ENCODE results near the gene PARP3.

The PARP3 gene

DNA sequence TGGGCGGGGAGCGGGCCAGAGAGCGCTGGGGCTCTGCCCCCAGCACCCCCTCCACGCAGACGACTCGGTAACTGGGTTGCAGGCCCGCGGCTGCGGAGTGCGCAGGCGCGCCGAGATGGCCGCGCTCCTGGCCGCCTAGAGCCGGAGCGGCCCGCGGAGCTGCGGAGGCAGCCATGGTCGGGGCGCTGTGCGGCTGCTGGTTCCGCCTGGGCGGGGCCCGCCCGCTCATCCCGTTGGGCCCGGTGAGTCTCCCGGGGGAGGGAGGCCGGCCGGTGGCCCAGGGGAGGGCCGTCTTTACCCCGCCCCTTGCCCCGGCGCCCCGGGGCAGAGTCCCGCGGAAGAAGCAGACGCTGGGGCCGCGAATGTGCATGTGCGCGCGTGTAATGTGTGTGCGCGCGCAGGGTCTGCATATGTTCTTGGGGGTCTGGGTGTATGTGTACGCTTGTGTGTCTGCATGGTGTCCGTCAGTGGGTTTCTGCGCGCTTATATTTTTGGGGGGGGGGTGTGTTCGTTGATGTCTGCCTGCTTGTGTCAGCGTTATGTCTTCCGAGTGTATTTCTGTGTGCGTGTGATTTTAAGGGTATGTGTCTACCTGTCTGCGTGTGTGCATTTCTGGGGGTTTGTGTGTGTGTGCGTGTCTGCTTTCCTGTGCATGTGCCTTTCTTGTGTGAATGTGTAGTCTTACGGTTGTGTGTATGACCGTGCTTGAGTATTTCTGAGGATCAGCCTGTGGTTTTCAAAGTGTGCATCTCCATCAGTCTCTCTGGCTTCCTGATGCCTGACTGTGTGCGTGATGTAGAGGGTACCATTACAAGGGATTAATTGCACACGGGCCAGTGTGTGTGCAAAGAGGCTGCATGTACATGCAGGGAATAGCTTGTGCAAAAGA lies 33.0 kb downstream of the PARP3 start, which contains the start of gene ABHD14A:
Gene ABHD14A, plus strand, starts transcription at position 102 of the 889 bp plus-strand sequence. Its CDS starts 72 bp downstream, at position 174.
- peaks cover 5% of the 10 kb centered on the region for H3K36me3 ChIP-seq (ENCODE audit: control insufficient read depth, insufficient read depth, low read length)

DNA sequence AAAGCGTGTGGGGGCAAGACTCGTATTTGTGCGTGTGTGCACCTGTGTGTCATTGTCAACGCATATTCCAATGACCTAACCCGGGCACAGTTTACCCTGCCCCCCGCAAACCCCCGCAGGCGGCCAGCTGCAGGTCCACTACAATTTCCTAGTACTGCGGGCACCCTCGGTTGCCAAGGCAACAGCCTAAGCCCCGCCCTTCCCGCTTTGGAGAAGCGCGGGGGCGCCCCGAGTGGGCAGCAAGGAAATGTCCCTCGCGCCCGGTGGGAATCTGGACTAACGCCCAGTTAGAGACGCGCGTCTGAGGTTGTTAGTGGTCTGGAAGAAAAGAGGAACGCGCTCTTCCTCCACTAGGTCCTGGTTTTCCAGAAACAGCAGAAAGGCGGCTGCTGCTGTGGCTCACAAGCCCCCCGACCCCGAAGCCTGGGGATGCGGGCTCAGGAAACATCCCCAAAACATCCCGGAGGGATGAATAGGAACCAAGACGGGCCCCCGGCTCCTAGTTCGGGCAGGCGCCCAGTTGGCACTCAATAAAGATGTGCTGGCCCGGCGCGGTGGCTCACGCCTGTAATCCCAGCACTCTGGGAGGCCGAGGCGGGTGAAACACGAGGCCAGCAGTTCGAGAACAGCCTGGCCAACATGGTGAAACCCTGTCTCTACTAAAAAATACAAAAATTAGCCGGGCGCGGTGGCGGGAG lies 33.8 kb downstream of the PARP3 start:
- H3K27me3 ChIP-seq (ENCODE audit: control insufficient read depth, insufficient read depth, low read length), result peaks cover 32% of the 10 kb centered on the region
- peaks cover 5% of the 10 kb centered on the region for H3K36me3 ChIP-seq (ENCODE audit: control insufficient read depth, insufficient read depth, low read length)
- no peaks in the 10 kb centered on the region for H3K9me3 ChIP-seq (ENCODE audit: control insufficient read depth, insufficient read depth, low read length)
- H3K9ac ChIP-seq (ENCODE audit: low read depth, low read length), result no peak overlapping the region
- peaks cover 10% of the 10 kb centered on the region for H3K4me1 ChIP-seq (ENCODE audit: control insufficient read depth, insufficient read depth, low read length)
- H3K4me3 ChIP-seq (ENCODE audit: low read depth, low read length), result peak overlapping the region; percentile 36

More for the DNA sequence above, 33.0 kb downstream of the PARP3 start, which contains the start of gene ABHD14A:
- H3K4me1 ChIP-seq (ENCODE audit: control insufficient read depth, insufficient read depth, low read length), result peaks cover 10% of the 10 kb centered on the region
- H3K27me3 ChIP-seq (ENCODE audit: control insufficient read depth, insufficient read depth, low read length), result peaks cover 32% of the 10 kb centered on the region
- H3K9me3 ChIP-seq (ENCODE audit: control insufficient read depth, insufficient read depth, low read length), result no peaks in the 10 kb centered on the region
- H3K4me3 ChIP-seq (ENCODE audit: low read depth, low read length), result peak within 1 kb of the TSS; percentile 36
- H3K9ac ChIP-seq (ENCODE audit: low read depth, low read length), result peak within 1 kb of the TSS; percentile 70

DNA sequence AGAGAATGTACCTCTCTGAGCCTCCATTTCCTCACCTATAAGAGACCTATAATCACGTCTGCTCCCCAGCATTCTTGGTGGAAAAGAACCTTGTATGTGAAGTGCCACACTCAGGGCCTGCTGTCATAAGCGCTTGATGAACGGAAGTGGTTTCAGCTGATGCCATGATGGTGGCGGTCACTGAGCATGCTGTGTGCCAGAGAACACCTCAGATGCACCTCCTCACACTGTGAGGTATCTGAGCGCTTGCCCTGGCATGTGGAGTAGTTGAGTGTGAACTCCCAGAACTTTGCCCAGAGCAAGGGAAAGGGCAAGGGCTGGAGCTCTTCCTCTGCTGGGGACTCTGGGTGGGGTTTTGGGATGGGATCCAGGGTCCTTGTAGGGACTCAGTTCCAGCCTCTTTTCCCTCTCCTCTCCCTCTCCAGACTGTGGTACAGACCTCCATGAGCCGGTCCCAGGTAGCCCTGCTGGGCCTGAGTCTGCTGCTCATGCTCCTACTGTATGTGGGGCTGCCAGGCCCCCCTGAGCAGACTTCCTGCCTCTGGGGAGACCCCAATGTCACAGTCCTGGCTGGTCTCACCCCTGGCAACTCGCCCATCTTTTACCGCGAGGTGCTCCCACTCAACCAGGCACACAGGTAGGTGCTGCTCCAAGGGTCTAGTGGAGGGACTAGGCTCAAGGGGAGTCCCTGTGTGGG lies 35.4 kb downstream of the PARP3 start:
- H3K36me3 ChIP-seq (ENCODE audit: control insufficient read depth, insufficient read depth, low read length), result no peaks in the 10 kb centered on the region
- peaks cover 14% of the 10 kb centered on the region for H3K4me1 ChIP-seq (ENCODE audit: control insufficient read depth, insufficient read depth, low read length)
- no peak overlapping the region for H3K4me3 ChIP-seq (ENCODE audit: low read depth, low read length)
- peaks cover 32% of the 10 kb centered on the region for H3K27me3 ChIP-seq (ENCODE audit: control insufficient read depth, insufficient read depth, low read length)
- H3K9ac ChIP-seq (ENCODE audit: low read depth, low read length), result no peak overlapping the region
- no peaks in the 10 kb centered on the region for H3K9me3 ChIP-seq (ENCODE audit: control insufficient read depth, insufficient read depth, low read length)

DNA sequence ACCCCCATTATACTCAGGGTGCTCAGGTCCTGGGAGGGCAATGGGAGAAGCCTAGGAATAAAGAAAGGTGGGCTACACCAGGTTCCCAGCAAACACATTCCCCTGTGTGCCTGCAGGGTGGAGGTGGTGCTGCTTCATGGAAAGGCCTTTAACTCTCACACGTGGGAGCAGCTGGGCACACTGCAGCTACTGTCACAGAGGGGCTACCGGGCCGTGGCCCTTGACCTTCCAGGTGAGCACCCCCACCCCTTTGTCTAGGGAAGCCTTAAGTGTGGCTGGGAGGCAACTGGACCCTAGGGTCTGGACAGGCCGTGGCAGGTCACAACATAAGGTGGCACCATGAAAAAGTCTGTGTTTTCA lies 36.0 kb downstream of the PARP3 start:
- H3K27me3 ChIP-seq (ENCODE audit: control insufficient read depth, insufficient read depth, low read length), result peaks cover 32% of the 10 kb centered on the region
- H3K4me3 ChIP-seq (ENCODE audit: low read depth, low read length), result no peak overlapping the region
- H3K9ac ChIP-seq (ENCODE audit: low read depth, low read length), result no peak overlapping the region
- no peaks in the 10 kb centered on the region for H3K36me3 ChIP-seq (ENCODE audit: control insufficient read depth, insufficient read depth, low read length)
- H3K4me1 ChIP-seq (ENCODE audit: control insufficient read depth, insufficient read depth, low read length), result peaks cover 15% of the 10 kb centered on the region
- no peaks in the 10 kb centered on the region for H3K9me3 ChIP-seq (ENCODE audit: control insufficient read depth, insufficient read depth, low read length)

DNA sequence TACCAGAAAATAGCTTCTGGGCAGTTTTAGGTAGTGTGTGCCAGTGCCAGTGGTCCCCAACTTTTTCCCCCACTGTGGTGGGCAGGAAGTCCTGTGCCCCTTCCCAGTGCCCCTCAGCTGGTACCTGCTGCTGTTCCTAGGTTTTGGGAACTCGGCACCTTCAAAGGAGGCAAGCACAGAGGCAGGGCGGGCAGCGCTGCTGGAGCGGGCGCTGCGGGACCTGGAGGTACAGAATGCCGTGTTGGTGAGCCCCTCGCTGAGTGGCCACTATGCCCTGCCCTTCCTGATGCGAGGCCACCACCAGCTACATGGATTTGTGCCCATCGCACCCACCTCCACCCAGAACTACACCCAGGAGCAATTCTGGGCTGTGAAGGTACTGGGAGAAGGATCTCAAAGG lies 38.1 kb downstream of the PARP3 start:
- H3K4me1 ChIP-seq (ENCODE audit: control insufficient read depth, insufficient read depth, low read length), result peaks cover 9% of the 10 kb centered on the region
- no peak overlapping the region for H3K4me3 ChIP-seq (ENCODE audit: low read depth, low read length)
- no peak overlapping the region for H3K9ac ChIP-seq (ENCODE audit: low read depth, low read length)
- no peaks in the 10 kb centered on the region for H3K9me3 ChIP-seq (ENCODE audit: control insufficient read depth, insufficient read depth, low read length)
- no peaks in the 10 kb centered on the region for H3K36me3 ChIP-seq (ENCODE audit: control insufficient read depth, insufficient read depth, low read length)
- peaks cover 22% of the 10 kb centered on the region for H3K27me3 ChIP-seq (ENCODE audit: control insufficient read depth, insufficient read depth, low read length)

DNA sequence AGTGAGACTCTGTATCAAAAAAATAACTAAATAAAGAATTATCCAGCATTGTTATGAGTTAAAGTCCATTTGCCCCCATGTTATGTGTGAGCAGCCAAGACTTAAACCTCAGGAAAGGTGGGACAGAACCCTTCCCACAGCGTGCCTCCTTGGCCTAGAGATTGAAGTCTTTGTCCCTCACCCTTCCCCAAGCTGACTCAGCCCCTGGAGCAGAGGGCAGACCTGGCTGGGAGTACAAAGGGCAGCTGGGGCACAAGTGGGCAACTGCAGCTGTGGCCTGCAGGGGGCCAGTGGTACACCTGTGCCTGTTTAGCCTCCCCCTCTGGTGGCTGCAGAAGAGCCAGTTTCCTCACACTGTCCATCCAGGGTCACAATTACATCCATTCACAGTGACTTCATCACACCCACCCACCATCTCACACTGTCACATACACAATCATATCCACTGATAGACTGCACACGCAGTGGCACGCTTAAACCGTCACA lies 40.2 kb downstream of the PARP3 start:
- Histone ChIP-seq H3K9me3 (ENCODE audit: control insufficient read depth, insufficient read depth, low read length) (no peaks in the 10 kb centered on the region), H3K4me1 (ENCODE audit: control insufficient read depth, insufficient read depth, low read length) (peaks cover 9% of the 10 kb centered on the region), H3K27me3 (ENCODE audit: control insufficient read depth, insufficient read depth, low read length) (peaks cover 7% of the 10 kb centered on the region), H3K36me3 (ENCODE audit: control insufficient read depth, insufficient read depth, low read length) (no peaks in the 10 kb centered on the region), H3K4me3 (ENCODE audit: low read depth, low read length) (peak overlapping the region; percentile 84), H3K9ac (ENCODE audit: low read depth, low read length) (peak overlapping the region; percentile 39)

DNA sequence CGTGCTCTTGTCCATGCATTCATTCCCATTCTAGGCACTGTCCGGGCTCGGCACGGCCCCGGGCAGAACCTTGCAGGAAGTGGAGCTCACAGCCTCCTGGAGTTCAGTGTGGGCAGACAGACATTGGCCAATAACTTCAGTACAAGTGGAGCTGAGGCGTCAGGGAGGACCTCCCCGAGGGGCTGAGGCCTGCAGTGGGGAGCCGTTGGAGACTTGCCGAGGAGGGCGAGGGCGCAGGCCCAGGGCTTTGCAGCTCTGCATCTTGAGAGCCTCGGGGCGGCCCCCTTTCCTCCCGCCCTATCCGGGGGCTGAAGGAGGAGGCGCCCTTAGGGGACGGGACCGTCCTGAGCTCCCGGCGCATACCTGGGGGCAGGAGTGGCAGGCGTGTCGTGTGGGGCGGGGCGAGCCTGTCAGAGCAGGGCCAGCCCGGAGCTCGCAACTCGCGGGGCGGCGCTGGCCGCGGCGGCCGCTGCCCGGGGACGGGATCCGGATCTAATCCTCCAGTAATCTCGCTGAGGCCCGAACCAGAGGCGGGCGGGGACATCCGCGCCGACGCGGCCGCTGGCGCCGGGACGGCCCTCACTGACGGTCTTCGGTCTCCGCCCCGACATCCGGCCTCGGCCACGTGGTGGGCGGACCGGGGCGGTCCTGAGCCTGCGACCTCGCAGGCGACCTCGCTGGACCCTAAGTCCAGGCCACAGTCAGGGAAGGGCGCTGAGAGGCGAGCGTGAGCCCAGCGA lies 40.8 kb downstream of the PARP3 start, which contains the start of gene ACY1:
Gene ACY1, plus strand, starts transcription at position 698 of the 740 bp plus-strand sequence. CDS start 530 bp downstream, outside the sequence.
- Histone ChIP-seq H3K4me3 (ENCODE audit: low read depth, low read length) (peak within 1 kb of the TSS; percentile 84), H3K36me3 (ENCODE audit: control insufficient read depth, insufficient read depth, low read length) (no peaks in the 10 kb centered on the region), H3K9ac (ENCODE audit: low read depth, low read length) (peak within 1 kb of the TSS; percentile 39), H3K27me3 (ENCODE audit: control insufficient read depth, insufficient read depth, low read length) (peaks cover 2% of the 10 kb centered on the region), H3K9me3 (ENCODE audit: control insufficient read depth, insufficient read depth, low read length) (no peaks in the 10 kb centered on the region), H3K4me1 (ENCODE audit: control insufficient read depth, insufficient read depth, low read length) (peaks cover 9% of the 10 kb centered on the region)

DNA sequence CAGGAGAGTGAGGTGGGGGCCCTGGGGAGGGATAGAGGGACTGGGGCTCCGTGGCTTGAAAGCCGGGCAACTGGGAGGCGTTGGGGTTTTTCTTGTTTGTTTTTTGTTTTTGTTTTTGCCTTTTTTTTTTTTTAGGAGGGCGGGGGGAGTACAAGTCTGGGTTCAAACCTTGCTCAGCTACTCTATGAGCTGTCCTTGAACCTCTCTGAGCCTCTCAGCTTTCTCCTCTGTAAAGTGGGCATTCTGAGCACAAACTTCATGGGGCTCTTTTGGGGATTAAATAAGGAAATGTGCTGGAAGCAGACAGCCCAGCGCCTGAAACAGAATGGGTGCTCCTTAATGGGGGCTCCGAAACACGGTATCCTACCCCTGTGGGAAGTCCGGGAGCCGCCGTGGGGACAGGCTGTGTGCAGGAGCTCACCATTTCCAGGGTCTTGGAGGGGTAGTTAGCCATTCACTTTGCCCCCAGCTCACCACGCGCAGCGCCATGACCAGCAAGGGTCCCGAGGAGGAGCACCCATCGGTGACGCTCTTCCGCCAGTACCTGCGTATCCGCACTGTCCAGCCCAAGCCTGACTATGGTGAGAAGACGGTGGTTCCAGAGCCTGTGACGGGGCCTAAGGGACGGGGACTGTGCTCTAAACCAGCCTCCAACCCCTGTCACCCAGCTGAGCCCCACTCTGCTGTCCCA lies 41.6 kb downstream of the PARP3 start:
- Histone ChIP-seq H3K4me3 (ENCODE audit: low read depth, low read length) (peak overlapping the region; percentile 84), H3K36me3 (ENCODE audit: control insufficient read depth, insufficient read depth, low read length) (no peaks in the 10 kb centered on the region), H3K27me3 (ENCODE audit: control insufficient read depth, insufficient read depth, low read length) (no peaks in the 10 kb centered on the region), H3K4me1 (ENCODE audit: control insufficient read depth, insufficient read depth, low read length) (peaks cover 9% of the 10 kb centered on the region), H3K9ac (ENCODE audit: low read depth, low read length) (peak overlapping the region; percentile 39), H3K9me3 (ENCODE audit: control insufficient read depth, insufficient read depth, low read length) (no peaks in the 10 kb centered on the region)

DNA sequence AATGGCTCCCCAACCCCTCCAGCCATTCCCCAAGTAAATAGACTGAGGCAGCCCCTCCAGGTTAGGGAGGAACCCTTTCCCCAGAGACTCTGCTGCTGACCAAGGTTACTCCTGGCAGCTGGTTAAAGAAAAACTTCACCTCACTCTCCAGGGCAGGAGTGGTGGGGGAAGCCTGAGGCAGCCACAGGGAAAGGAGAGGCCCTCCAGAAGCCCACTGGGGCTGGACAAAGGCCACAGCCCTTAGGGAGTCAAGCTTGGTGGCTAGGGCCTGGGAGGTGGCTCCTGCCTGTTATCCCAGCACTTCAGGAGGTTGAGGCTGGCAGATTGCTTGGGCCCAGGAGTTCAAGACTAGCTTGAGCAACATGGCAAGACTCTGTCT lies 42.1 kb downstream of the PARP3 start:
- Histone ChIP-seq H3K36me3 (ENCODE audit: control insufficient read depth, insufficient read depth, low read length) (no peaks in the 10 kb centered on the region), H3K4me1 (ENCODE audit: control insufficient read depth, insufficient read depth, low read length) (peaks cover 9% of the 10 kb centered on the region), H3K4me3 (ENCODE audit: low read depth, low read length) (no peak overlapping the region), H3K9ac (ENCODE audit: low read depth, low read length) (no peak overlapping the region), H3K27me3 (ENCODE audit: control insufficient read depth, insufficient read depth, low read length) (no peaks in the 10 kb centered on the region), H3K9me3 (ENCODE audit: control insufficient read depth, insufficient read depth, low read length) (no peaks in the 10 kb centered on the region)

DNA sequence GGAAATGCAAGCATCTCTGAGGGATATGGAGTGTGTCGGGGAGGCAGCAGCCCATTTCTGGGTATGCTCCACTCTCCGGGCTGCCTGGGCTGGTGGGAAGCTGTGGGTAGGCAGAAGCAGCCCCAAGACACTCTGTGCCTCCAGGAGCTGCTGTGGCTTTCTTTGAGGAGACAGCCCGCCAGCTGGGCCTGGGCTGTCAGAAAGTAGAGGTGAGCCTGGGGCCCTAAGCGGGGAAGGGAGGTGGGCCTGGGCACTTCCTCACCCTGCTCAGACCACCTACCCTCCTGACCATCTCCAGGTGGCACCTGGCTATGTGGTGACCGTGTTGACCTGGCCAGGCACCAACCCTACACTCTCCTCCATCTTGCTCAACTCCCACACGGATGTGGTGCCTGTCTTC lies 42.9 kb downstream of the PARP3 start:
- Histone ChIP-seq H3K9ac (ENCODE audit: low read depth, low read length) (no peak overlapping the region), H3K4me3 (ENCODE audit: low read depth, low read length) (no peak overlapping the region), H3K36me3 (ENCODE audit: control insufficient read depth, insufficient read depth, low read length) (no peaks in the 10 kb centered on the region), H3K4me1 (ENCODE audit: control insufficient read depth, insufficient read depth, low read length) (peaks cover 9% of the 10 kb centered on the region), H3K27me3 (ENCODE audit: control insufficient read depth, insufficient read depth, low read length) (no peaks in the 10 kb centered on the region), H3K9me3 (ENCODE audit: control insufficient read depth, insufficient read depth, low read length) (no peaks in the 10 kb centered on the region)

Data from iPS-15b (cell line).